B cell (primary cell): ENCODE results near the gene ELK3. TPM values are rescaled to one million over a fixed set of nuclear protein-coding genes. Genes with fewer than 3 reads are reported as not detected.

Source experiments
- ATAC-seq: fragments of 200-7000 bp; cut with Tn5 transposase; one replicate; pipeline ENCODE4 v1.10.0; 2021; ENCODE audit warnings: low read depth, mild to moderate bottlenecking, moderate number of reproducible peaks, moderate library complexity
- CTCF ChIA-PET: fragments of 350-600 bp; sonication (Branson Sonifier 250); formaldehyde crosslinking; loops from one replicate; lab custom pipeline; 2021; ENCODE audit warnings: antibody characterized with exemption, inconsistent platforms; lab: Charles Lee
- POLR2A ChIA-PET: fragments of 350-600 bp; sonication (Branson Sonifier 250); formaldehyde crosslinking; loops from one replicate; lab custom pipeline; 2021; ENCODE audit warnings: antibody characterized with exemption; lab: Charles Lee
- DNase-seq: peaks from one replicate; pipeline ENCODE4 v3.0.0; 2013
- H2AFZ ChIP-seq: 2 replicates; pipeline ENCODE4 v1.6.1; 2012; ENCODE audit warnings: mild to moderate bottlenecking, low read depth, low read length; ENCODE audit not compliant: insufficient read depth, poor library complexity, severe bottlenecking
- H3K27ac ChIP-seq, 2 donors: 1 replicate in 1 of 2; 2 replicates in 1 of 2; pipeline ENCODE4 v1.5.1; 2012 to 2013; ENCODE audit warnings: low read length in 2 of 2, mild to moderate bottlenecking in 2 of 2, moderate library complexity in 1 of 2
- H3K27me3 ChIP-seq, 4 experiments: fragments of 200-600 bp in 1 of 4; sonication (generic) in 1 of 4; replicated peaks in 1 of 4; 1 replicate in 2 of 4; 2 replicates in 2 of 4; pipeline versions ENCODE4 v1.6.1 to v1.7.0; 2013 to 2016; ENCODE audit warnings: low read length in 3 of 4, mild to moderate bottlenecking in 2 of 4, mixed read lengths in 1 of 4, moderate library complexity in 1 of 4; ENCODE audit not compliant: insufficient read depth in 4 of 4, control insufficient read depth in 3 of 4; ENCODE audit errors: control extremely low read depth in 1 of 4
- H3K36me3 ChIP-seq, 2 experiments: replicated peaks in 1 of 2; 1 replicate in 1 of 2; 2 replicates in 1 of 2; pipeline versions ENCODE4 v1.6.1 to v1.7.1; 2013; ENCODE audit warnings: low read length in 1 of 2; ENCODE audit not compliant: insufficient read depth in 2 of 2, control insufficient read depth in 1 of 2; ENCODE audit errors: control extremely low read depth in 1 of 2, extremely low read depth in 1 of 2
- H3K4me1 ChIP-seq, 2 donors: fragments of 200-600 bp in 1 of 2; sonication (generic) in 1 of 2; 1 replicate in 1 of 2; 2 replicates in 1 of 2; pipeline versions ENCODE4 v1.5.1 to v1.6.1; 2013 to 2017; ENCODE audit warnings: low read length in 2 of 2; ENCODE audit not compliant: control insufficient read depth in 2 of 2, insufficient read depth in 2 of 2
- H3K4me2 ChIP-seq: replicated peaks from 2 replicates; pipeline ENCODE3; 2012; ENCODE audit warnings: mild to moderate bottlenecking, low read depth, low read length; ENCODE audit not compliant: poor library complexity, severe bottlenecking
- H3K4me3 ChIP-seq, 5 experiments: fragments of 200-600 bp in 1 of 5; sonication (generic) in 1 of 5; 1 replicate in 3 of 5; 2 replicates in 2 of 5; pipeline versions ENCODE4 v1.5.1 to v1.7.0; 2011 to 2016; ENCODE audit warnings: low read length in 4 of 5, mild to moderate bottlenecking in 4 of 5, low read depth in 2 of 5, control low read depth in 1 of 5, moderate library complexity in 1 of 5; ENCODE audit not compliant: insufficient read depth in 1 of 5; ENCODE audit errors: control extremely low read depth in 1 of 5, extremely low read depth in 1 of 5
- H3K79me2 ChIP-seq: fragments of 200-600 bp; sonication (generic); one replicate; pipeline ENCODE4 v1.6.0; 2016; ENCODE audit warnings: low read length; ENCODE audit not compliant: control insufficient read depth, insufficient read depth
- H3K9ac ChIP-seq: fragments of 200-600 bp; sonication (generic); 2 replicates; pipeline ENCODE4 v1.6.1; 2017; ENCODE audit warnings: mild to moderate bottlenecking, low read length, moderate library complexity
- H3K9me3 ChIP-seq, 3 donors: one replicate each; pipeline versions ENCODE4 v1.6.1 to v1.7.1; 2013; ENCODE audit warnings: low read length in 2 of 3; ENCODE audit not compliant: control insufficient read depth in 2 of 3, insufficient read depth in 1 of 3; ENCODE audit errors: control extremely low read depth in 1 of 3
- H4K20me1 ChIP-seq: 2 replicates; pipeline ENCODE4 v1.6.0; 2012; ENCODE audit warnings: mild to moderate bottlenecking, low read length; ENCODE audit not compliant: insufficient read depth, control insufficient read depth, poor library complexity, severe bottlenecking
- H3K27ac Mint-ChIP-seq: one replicate; pipeline ENCODE4 v1.8.0; 2021; ENCODE audit warnings: mixed read lengths
- H3K27me3 Mint-ChIP-seq: one replicate; pipeline ENCODE4 v1.8.0; 2021; ENCODE audit warnings: mixed read lengths
- H3K4me1 Mint-ChIP-seq: one replicate; pipeline ENCODE4 v1.8.0; 2021; ENCODE audit warnings: mixed read lengths
- H3K4me3 Mint-ChIP-seq: one replicate; pipeline ENCODE4 v1.8.0; 2021; ENCODE audit warnings: mixed read lengths
- H3K9me3 Mint-ChIP-seq: one replicate; pipeline ENCODE4 v1.8.0; 2022; ENCODE audit warnings: mixed read lengths; ENCODE audit not compliant: insufficient read depth
- EZH2 ChIP-seq: IDR thresholded peaks from 2 replicates; pipeline ENCODE4 v1.6.1; 2012; ENCODE audit warnings: borderline replicate concordance, low read depth, mild to moderate bottlenecking, moderate library complexity, low read length; ENCODE audit not compliant: insufficient read depth, poor library complexity, severe bottlenecking
- WGBS: methylation state at CpG from one replicate; pipeline ENCODE4 v1.1.5; 2013; ENCODE audit warnings: missing lambda C conversion rate; ENCODE audit not compliant: insufficient coverage; 5-methylcytosine and 5-hydroxymethylcytosine counted together
- intact Hi-C: fragments of 100-400 bp; cut with micrococcal nuclease; formaldehyde crosslinking; loops from one replicate; pipeline ENCODE4 v1.10.0; 2022
- polyA plus RNA-seq: library from polyadenylated mRNA; depleted of rRNA; stranded (reverse); fragments of >200 nt; gene quantifications from 2 replicates; pipeline ENCODE4 v1.2.3, GENCODE V29; 2012
- total RNA-seq, 2 donors: library from RNA; stranded (reverse); fragments of 120-200 nt in 1 of 2; gene quantifications; 1 replicate in 1 of 2; 2 replicates in 1 of 2; pipeline versions ENCODE4 v1.2.3 to v1.2.4, GENCODE V29; 2013 to 2022
- TF ChIP-seq, protein P1 (sequence below): fragments of 200-600 bp; IDR thresholded peaks from one replicate; pipeline ENCODE4 v1.8.0; 2022; ENCODE audit warnings: antibody characterized with exemption, mild to moderate bottlenecking

The ELK3 gene
- total and polyA plus RNA-seq, 2 donors (not counting 1 experiment from before 2014, with no cell fraction given) = 10.5 to 87.1 TPM

DNA sequence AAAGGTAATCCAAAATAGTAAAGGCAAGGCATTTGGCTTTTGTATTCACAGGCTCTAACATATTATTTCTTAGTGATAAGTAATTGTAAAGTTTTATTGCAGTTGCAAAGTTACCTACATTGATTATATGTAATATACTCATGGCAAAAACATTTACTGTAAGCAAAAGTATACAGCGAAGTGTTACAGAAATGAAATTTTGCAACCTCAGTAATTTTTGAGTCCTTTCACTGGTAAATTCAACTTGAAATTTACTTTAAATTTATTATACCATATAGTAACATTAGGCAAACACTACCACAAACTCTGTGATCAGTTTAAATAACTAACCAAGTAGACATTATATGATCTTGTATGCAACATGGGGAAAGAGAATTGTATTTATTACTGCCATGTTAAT is 117.0 kb downstream of the ELK3 start:
- Histone ChIP-seq H3K4me2 (no peak overlapping the region), H3K27ac (no peak overlapping the region), H3K4me1 (peaks cover 0 to 4% of the 10 kb centered on the region in 2 donors), H3K36me3 (peaks cover 0 to 13% of the 10 kb centered on the region in 2 experiments), H3K4me3 (no peak overlapping the region), H2AFZ (no peak overlapping the region), H4K20me1 (peaks cover 5% of the 10 kb centered on the region), H3K9me3 (no peaks in the 10 kb centered on the region), H3K27me3 (no peaks in the 10 kb centered on the region), H3K79me2 (peaks cover 30% of the 10 kb centered on the region), H3K9ac (no peak overlapping the region)
- WGBS = no CpG with 5 or more reads among the region's 1 CpG
- CTCF ChIA-PET = interaction anchor here (1.1 kb wide), 1 partner anchor 88 kb away, joined by 3 read pairs; no protein-coding TSS in a partner anchor
- POLR2A ChIA-PET = no interaction called here
- Mint-ChIP-seq H3K4me3 (no peak overlapping the region), H3K27me3 (no peaks in the 10 kb centered on the region), H3K9me3 (no peaks in the 10 kb centered on the region), H3K4me1 (peaks cover 19% of the 10 kb centered on the region), H3K27ac (no peak overlapping the region)
- no peak for TF ChIP-seq EZH2
- TF ChIP-seq, protein P1, sequence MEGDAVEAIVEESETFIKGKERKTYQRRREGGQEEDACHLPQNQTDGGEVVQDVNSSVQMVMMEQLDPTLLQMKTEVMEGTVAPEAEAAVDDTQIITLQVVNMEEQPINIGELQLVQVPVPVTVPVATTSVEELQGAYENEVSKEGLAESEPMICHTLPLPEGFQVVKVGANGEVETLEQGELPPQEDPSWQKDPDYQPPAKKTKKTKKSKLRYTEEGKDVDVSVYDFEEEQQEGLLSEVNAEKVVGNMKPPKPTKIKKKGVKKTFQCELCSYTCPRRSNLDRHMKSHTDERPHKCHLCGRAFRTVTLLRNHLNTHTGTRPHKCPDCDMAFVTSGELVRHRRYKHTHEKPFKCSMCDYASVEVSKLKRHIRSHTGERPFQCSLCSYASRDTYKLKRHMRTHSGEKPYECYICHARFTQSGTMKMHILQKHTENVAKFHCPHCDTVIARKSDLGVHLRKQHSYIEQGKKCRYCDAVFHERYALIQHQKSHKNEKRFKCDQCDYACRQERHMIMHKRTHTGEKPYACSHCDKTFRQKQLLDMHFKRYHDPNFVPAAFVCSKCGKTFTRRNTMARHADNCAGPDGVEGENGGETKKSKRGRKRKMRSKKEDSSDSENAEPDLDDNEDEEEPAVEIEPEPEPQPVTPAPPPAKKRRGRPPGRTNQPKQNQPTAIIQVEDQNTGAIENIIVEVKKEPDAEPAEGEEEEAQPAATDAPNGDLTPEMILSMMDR = no peak
- no peak for DNase-seq
- ATAC-seq = no peak
- intact Hi-C loops = no loop called here

DNA sequence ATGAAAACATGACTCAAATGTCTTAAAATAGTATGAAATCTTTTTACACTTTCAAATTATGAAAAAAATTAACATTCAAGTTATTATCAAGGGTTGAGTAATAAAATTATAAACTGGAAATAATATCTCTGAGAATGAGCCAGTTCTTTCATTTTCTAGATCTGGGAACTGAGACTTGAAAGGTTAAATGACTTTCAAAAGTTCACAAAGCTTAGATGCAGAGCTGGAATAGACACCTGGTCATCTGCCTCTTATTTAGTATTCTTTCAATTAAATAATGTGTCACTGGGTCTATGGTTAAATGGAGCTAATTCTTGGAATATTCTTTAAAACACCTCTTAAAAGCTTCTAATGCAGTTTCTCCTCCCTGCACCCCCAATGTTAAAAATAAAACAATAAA is 119.4 kb downstream of the ELK3 start:
- DNase-seq (no peak), ATAC-seq (no peak)
- no peak overlapping the region for H2AFZ ChIP-seq
- Mint-ChIP-seq H3K9me3 (no peaks in the 10 kb centered on the region), H3K4me3 (no peak overlapping the region), H3K4me1 (peaks cover 19% of the 10 kb centered on the region), H3K27ac (no peak overlapping the region), H3K27me3 (no peaks in the 10 kb centered on the region)
- no peak overlapping the region for H3K4me3 ChIP-seq
- peaks cover 5% of the 10 kb centered on the region for H4K20me1 ChIP-seq
- intact Hi-C loops = no loop called here
- no peak overlapping the region for H3K4me2 ChIP-seq
- ChIA-PET POLR2A (no interaction called here), CTCF (interaction anchor here (0.8 to 2.2 kb wide), 3 partner anchors 9 to 99 kb away, joined by 3 to 6 read pairs (median 3); partner anchors contain the start of gene CDK17)
- TF ChIP-seq, protein P1 = no peak
- TF ChIP-seq EZH2 = no peak
- peak overlapping the region in 1 of 2 donors; percentile 11 for H3K27ac ChIP-seq
- no peaks in the 10 kb centered on the region for H3K27me3 ChIP-seq
- H3K79me2 ChIP-seq = peaks cover 30% of the 10 kb centered on the region
- H3K36me3 ChIP-seq = peaks cover 0 to 13% of the 10 kb centered on the region in 2 experiments
- H3K9ac ChIP-seq = no peak overlapping the region
- peaks cover 0 to 4% of the 10 kb centered on the region in 2 donors for H3K4me1 ChIP-seq
- H3K9me3 ChIP-seq = no peaks in the 10 kb centered on the region
